DMS153 treated with DMSO at 0.1 percent for 48 hours (cell line): ENCODE data around the gene YPEL1.
"Not testable (repeated sequence)": the region's sequence is repeated elsewhere in the genome, so short reads cannot be mapped to it uniquely, and the experiment has no call there.

Experiments used
- DNase-seq: peaks from one replicate; lab custom pipeline; 2025; ENCODE audit not compliant: unreplicated experiment; lab: John Stamatoyannopoulos, UW

YPEL1 gene

GRCh38 chr22:21753374-21754111 lies 17.9 kb upstream of the YPEL1 start:
- no peak for DNase-seq

- no peak for DNase-seq
Measured at GRCh38 chr22:21752276-21752675, 16.7 kb upstream of the YPEL1 start.

- no peak for DNase-seq
Measured at GRCh38 chr22:21745948-21746347, 10.4 kb upstream of the YPEL1 start.

GRCh38 chr22:21744917-21745316 lies 9.3 kb upstream of the YPEL1 start:
- DNase-seq = not testable (repeated sequence)

DNA sequence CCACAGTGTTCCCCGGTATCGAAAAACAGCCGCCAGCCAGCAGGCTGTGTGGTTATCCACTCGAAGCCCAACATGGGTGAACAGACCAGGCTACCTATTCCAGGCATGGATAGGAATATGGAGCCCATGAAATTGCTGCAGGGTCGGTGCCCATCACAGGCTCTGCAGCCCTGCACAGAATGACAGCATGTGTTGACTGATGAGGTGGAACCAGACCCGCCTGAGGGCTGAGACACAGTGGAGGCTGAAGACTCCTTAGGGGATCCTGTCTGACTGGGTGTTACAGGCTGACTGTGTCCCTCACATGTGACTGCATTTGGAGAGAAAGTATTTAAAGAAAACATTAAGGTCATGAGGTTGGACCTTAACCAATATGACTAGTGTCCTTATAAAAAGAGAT lies 6.2 kb upstream of the YPEL1 start:
- no peak for DNase-seq

GRCh38 chr22:21741059-21741458 lies 5.5 kb upstream of the YPEL1 start:
- no peak for DNase-seq

- DNase-seq = no peak
Measured at GRCh38 chr22:21739828-21740377, 4.3 kb upstream of the YPEL1 start.

GRCh38 chr22:21738966-21739365 lies 3.4 kb upstream of the YPEL1 start:
- DNase-seq = no peak

- no peak for DNase-seq
Measured at GRCh38 chr22:21738081-21738480, 2.5 kb upstream of the YPEL1 start.

DNA sequence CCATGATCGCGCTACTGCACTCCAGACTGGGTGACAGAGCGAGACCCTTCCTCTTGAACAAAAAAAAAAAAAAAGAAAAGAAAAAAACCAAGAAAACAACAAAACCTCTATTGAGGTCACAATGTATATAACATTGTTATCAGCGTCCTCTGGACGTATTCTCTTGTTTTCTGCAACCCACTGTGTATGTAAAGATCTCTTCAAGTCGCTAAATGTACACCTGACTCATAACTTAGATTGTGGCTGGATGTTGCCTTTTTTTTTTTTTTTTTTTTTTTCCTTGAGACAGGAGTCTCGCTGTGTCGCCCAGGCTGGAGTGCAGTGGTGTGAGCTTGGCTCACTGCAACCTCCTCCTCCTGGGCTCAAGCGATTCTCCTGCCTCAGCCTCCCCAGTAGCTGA lies 1.4 kb upstream of the YPEL1 start:
- no peak for DNase-seq

DNA sequence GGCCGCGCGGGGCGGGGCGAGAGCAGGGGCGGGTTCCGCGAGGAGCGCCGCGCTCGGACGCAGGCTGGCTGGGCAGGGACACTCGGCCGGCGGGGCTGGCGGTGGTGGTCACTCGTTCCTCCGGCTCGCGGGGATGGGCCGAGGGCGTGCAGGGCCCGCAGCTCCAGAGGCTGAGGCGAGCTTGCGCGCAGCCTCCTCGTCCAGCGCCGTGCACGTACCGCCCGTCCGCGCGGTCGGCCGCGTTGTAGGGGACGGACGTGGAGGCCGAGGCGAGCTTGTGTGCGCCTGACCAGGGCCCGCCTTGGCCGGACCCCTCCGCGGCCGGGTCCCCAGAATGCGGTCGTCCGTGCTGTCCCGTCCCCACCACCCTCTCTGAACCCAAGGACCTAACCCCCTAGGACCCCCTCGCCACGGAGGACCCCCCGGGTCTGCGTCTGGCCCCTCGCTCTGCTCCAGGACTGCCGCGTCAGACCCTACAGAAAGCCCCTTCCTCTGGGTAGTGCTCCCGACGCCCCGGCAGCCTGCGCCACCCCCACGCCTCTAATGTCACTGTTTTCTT lies 569 bp upstream of the YPEL1 start:
- no peak for DNase-seq

GRCh38 chr22:21734540-21735199 lies 924 bp downstream of the YPEL1 start:
- no peak for DNase-seq

DNA sequence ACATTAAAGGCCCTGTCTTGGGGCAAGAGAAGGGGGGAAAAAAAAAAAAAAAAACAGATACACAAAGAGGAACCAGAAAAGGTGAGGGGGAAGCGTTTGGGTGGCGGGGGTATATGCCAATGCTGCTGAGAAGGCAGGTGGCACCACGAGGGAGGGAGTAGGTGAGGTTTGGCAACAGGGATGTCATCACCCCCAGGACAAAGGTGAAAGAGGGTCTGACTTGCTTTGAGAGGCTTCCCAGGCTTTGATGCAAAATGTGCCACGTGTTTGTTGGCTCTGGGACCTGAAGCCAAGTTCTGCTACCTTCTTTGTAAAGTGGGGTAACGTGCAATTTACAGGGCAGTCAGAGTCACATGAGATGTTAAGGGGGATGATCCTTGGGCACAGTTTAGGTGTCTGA lies 4.1 kb downstream of the YPEL1 start:
- no peak for DNase-seq

DNA sequence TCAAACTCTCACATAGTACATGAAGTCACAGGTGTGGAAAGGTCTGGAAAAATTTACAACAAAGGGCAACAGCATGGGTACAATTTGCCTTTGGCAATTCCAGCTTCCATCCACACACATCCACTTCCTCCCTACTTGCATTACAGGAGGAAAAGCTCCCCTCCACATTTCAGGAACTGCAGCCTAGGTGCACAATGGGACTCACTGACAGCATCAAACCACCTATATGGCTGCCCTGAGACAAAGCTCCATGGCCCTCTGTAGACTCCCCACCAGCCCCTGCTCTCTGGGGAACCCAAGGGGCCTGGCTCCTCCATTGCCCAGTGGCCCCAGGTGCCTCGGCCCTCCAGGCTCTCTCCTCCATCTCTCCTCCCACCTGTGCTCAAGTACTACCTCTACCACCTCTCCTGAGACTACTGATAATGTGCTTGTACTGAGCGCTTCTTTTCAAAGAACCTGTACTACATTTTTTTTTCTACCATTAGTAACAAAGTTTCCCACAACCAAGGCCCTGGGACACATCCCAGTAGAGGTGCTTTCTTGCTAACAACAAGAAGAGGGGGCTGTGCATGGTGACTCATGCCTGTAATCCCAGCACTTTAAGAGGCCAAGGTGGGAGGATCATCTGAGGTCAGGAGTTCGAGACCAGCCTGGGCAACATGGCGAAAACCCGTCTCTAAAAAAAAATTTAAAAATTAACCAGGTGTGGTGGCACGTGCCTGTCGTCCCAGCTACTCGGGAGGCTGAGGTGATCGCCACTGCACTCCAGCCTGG lies 4.9 kb downstream of the YPEL1 start:
- DNase-seq = no peak

GRCh38 chr22:21729184-21729583 lies 6.4 kb downstream of the YPEL1 start:
- DNase-seq = not testable (repeated sequence)

DNA sequence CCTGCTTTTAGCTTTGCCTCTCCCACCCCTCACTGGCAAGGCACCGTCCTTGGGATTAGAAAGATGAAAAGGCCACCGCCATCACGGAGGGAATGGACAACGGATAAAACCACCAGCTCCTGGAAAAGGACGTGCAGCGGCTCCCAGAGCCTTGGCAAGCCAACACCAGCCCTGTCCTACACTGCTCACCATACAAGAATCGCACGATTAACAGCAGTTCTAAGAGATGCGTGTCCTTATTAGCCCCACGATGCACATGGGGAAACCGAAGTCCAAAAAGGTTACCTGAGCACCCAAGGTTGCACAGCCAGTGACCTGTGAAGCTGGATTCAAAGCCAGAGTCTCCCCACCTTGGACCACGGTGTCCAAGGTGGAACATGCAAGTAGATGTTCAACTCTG lies 7.3 kb downstream of the YPEL1 start:
- DNase-seq = no peak

GRCh38 chr22:21727768-21728167 lies 7.8 kb downstream of the YPEL1 start:
- no peak for DNase-seq

GRCh38 chr22:21727159-21727558 lies 8.4 kb downstream of the YPEL1 start:
- DNase-seq = no peak

- no peak for DNase-seq
Measured at GRCh38 chr22:21726650-21727049, 8.9 kb downstream of the YPEL1 start.

DNA sequence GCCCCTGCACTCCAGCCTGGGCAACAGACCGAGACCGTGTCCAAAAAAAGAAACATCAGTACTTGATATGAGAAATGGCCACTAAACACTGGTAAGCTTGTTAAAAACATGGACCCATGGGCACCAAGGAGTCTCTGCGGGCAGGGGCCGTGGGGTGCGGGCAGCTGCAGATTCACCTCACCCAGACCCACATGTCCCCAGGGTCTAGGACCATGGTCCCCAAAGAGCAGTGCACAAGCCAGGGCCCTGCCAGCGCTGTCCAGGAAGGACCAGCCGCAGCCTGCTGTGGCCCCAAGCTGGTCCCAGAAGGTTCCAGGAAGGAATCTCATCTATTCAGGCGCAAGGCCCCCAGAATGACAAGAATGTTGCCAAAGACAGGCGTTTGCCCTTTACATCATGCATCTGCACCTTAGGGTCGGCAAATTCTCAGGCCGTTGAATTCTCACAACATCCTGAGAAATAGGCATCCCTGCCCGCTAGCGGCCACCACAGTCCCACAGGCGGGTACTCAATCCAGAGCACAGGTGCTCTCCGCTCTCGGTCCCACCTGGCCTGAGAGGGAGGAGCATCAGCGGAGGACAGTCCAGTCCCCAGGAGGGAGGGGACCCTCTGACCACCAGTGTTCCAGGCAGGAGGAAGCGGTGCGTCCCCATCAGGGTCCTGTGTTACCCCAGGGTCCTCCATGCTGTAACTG lies 9.5 kb downstream of the YPEL1 start:
- no peak for DNase-seq

- not testable (repeated sequence) for DNase-seq
Measured at GRCh38 chr22:21724496-21724895, 11.1 kb downstream of the YPEL1 start.
